Activated CD8-positive, alpha-beta memory T cell treated with anti-CD3 and anti-CD28 coated beads for 24 hours (primary cell): ENCODE results near the gene CD3D.

ENCODE experiments used
- DNase-seq: peaks from one replicate; pipeline ENCODE4 v3.0.0-alpha.2; 2020

Gene CD3D

DNA sequence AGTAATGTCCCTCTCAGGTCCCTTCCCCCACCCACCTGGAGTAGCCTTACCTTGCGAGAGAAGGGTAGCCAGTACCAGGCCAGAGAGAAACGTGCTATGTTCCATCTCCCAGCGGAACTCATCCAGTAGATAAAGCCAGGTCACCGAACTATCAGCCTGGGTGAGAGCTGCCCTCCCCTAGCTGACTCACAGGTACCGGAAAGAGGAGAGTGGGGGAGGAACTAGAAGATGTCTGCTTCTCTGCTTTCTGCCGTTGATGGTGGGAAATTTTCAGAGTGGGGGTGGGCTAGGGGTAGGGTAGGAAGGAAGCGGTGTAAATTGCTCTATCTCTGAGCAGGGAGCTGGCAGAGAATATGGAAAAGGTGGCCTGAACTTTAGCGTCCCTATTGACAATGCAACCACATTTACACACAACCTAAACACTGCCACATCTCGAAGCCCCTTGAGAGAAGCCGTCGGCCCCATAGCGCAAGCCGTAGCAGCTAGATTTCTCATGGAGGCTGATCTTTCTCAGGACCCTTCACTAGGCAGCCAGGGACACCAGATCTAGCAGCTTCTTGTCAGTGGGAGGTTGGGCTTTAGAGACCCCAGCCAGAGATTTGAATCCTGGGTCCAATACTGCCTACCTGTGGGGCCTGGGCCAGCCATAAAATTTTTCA is at the start of gene CD3D:
CD3D (minus strand) TSS at position 203 of the 659 bp plus-strand sequence; CDS start at position 105, 98 bp downstream.
- DNase-seq, result peak; percentile 83

DNA sequence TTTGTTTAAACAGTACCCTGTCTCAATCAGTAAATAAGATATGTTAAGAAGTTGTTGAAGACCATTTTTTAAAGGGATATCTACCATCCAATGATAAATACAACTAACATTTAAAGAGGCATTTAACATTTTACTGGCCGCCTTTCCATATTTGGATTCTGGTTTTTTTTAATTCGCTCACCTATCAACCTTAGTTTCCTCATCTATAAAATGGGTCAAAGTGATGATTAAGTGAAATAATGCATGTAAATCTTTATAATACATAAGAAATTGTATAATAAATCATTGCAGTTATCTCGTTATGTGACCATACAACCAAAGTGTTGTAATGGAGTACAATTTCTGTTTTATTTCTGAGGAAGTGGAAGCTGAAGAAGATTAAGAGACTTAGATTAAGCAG is 41.2 kb upstream of the CD3D start:
- no peak for DNase-seq

DNA sequence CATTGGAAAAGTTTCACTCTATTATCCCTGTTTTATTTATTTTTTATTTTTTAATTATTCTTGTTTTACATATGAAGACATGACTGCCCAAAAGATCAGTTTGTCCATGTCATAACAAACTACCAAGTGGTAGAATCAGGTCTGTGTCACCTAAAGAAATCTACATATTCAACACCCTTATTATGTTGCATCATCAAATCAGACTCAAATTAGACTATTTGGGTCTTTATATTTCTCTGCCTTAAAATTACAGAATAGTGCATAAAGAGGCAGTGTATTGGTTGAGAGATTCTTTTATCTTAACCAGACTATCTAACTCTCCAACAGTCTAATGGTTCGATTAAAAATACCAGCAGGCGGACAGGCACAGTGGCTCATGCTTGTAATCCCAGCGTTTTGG is 40.4 kb upstream of the CD3D start:
- DNase-seq, result no peak

DNA sequence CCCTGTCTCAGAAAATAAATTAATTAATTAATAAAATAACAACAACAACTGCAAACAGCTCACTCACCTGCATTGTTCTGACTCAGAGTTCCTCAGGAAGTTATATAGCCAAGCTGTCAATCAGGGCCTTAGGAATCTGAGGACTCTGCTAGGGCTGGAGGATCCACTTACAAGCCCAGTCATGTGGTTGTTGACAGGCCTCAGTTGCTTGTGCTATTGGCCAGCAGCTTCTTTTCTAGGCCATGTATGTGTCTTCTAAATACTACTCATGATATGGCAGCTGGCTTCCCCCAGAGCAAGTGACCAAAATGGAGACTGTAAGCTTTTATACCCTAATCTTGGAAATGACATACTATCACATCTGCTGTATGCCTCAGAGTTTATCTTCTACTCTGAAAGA is 38.1 kb upstream of the CD3D start:
- DNase-seq, result no peak

DNA sequence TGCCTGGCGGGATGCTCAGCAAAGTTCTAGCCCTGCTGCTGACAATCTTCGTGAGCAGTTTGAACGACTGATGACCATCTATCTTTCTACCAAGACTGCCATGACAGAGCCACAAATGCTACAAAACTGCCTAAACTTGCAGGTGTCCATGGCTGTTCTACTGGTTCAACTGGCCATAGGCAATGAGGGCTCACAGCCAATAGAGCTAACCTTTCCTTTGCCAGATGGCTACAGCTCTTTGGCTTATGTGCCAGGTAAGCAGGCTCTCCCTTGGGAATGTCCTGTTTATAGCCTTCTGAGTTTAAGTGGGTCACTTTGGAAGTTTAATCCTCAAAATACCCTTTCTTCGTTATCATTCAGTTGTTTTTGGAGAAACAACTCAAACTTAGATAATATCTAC is 37.0 kb upstream of the CD3D start:
- no peak for DNase-seq

DNA sequence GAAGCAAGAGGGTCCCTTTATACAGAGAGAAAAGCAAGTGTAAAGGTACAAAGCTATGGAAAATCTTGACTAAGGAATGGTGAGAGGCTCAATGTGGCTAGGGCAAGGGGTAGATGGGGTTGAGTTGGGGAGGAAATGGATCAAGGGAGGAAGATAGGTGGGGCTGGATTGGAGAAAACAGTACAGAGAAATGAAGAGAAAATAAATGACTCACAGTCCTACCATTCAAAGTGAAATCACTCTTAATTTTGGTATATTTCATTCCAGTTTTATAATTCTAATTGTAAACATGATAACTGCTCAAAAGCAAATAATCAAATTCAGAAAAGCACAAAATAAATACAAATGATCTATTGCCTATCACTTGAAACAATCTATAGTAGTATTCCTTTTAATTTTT is 33.5 kb upstream of the CD3D start:
- no peak for DNase-seq

DNA sequence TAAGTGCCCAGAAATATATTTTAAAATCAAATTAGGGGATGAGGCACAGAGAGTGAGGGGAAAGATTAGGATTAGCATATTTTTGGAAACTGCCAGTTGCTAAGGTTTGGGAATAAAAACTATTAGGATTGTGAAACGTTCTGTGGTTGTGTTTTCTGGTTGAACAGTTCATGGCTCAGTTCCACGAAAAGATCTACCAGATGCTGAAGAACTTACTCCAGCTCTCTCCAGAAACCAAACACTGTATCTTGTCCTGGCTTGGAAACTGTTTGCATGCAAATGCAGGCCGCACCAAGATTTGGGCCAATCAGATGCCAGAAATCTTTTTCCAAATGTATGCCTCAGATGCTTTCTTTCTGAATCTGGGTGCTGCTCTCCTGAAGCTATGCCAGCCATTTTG is 32.2 kb upstream of the CD3D start:
- DNase-seq, result no peak

DNA sequence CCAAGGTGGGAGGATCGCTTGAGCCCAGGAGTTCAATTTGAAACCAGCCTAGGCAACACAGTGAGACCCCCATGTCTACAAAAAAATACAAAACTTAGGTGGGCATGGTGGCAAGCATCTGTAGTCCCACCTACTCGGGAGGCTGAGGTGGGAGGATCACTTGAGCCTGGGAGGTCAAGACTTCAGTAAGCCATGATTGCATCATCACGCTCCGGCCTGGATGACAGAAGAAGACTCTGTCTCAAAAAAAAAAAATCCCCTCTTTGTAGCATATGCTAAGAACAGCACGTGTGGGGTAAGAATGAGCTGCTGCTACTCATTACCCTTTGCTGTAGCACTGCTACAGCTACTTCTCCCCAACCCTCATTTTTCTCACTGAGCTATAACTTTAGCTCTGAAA is 31.4 kb upstream of the CD3D start:
- no peak for DNase-seq

DNA sequence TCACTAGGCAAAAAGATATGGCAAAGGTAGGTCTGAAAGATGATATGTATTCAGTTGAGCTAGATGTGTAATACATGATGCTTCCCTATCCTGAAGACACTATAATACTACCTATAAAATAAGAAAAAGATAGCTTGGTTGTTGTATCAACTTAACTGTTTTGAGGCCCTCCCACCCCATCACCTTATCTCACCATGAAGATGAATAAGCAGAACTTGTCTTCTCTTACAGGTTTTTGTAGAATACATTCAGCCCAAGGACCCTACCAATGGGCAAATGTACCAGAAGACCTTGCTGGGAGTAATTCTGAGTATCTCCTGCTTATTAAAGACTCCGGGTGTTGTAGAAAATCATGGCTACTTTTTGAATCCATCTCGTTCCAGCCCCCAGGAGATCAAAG is 30.8 kb upstream of the CD3D start:
- DNase-seq, result no peak

DNA sequence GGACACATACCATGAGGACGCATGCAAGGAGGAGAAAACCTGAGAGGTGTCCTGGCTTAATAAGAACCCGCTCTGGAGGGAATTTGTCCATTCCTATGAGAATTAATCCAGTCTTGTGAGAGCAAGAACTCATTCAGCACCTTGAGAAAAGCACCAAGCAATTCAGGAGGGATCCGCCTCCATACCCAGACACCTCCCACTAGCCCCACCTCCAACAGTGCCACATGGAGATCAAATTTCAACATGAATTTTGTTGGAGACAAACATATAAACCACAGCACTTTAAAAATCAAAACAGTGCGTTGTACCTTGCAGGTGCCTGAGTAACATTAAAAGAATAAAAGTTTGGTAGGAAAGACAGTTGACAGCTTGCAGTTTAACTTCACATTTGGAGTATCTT is 28.3 kb upstream of the CD3D start:
- DNase-seq, result no peak

DNA sequence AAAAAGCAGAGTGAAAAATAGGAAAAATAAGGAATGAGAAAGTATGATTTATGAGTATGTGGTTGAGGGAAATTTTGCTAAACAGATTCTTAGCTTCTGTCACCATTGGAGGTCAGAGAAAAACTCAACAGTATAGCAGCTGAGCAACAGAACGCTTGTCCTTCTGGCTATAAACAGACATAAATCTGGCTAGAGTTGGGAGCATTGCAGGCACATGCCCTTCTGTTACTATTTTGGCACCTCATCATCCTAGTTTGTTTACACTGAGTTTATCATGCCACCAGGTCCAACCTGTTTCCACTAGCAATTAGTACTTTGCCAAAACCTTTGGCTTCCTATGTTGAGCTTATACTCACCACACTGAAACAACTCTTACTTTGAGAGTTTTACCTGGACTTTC is 23.8 kb upstream of the CD3D start:
- no peak for DNase-seq

DNA sequence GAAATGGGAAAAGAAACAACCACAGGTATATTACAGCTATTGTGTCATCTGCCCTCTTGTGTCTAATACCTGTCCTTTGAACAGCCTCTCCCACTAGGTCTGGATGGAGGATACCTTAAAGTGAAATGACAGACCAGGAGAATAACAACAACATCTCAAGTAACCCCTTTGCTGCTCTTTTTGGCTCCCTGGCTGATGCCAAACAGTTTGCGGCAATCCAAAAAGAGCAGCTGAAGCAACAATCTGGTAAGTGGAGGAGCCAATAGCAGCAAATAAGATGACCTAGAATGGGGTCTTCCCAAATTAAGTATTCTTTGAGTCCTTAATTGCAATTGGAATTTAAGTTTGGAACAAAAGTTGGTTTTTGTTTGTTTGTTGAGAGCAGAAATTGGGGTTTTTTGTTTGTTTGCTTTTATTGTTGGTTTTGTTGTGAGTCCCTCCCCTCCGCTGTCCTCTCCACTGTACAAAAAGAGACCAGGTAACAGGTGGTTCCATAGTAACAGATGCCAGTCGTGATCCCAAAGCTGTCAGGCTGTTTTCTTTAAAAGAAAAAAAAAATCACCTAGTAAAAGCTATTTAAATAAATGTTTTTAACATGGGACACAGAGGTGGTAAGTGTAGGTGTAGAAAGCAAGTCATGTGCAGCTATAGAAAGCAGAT is 22.6 kb upstream of the CD3D start:
- DNase-seq, result no peak

DNA sequence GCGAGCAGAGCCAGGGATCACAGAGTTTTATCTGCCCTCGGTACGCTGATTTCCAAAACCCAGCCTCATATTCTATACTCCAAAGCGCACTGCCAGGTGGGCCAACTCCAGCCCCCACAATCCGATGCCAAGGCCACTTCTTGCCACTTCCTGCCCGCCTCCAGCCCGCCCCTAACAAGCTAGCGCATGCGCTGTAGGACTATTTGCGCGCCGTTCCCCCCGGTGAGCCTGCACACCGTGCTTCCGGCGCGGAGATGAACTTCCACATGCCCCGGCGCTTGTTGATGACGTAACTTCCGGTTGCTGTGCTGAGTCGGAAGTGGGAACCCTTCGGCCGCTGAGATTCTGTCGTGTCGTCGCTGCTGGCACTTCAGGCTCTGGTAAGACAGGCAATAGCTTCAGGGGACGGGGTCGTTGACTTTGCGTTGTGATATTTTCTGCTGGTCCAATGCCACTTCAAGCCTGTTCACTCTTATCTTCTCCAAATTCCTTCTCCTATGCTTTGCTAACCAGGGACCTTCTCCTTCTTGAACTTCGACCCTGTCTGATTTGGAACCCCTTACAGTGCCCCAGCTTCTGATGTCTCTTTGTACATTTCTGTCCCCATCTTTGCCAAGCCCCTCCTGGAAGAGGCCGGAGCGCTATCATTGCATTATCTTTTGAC is 16.9 kb upstream of the CD3D start, which contains the start of gene UBE4A:
UBE4A (plus strand) TSS at position 306 of the 664 bp plus-strand sequence. CDS start 5,481 bp downstream, outside the sequence.
- DNase-seq, result peak; percentile 99

DNA sequence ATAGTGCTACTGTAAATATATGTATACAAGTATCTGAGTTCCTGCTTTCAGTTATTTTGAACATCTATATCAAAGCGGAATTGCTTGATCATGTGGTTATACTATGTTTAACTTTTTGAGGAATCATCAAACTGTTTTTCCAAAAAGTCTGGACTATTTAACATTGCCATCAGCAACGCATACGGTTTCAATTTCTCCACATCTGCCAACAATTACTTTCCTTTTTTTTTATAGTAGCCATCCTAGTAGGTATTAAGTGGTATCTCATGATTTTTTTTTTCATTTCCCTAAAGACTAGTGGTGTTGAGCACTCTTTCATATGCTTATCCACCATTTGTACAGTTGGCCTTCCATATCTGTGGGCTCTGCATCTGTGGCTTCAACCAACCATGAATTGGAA is 15.6 kb upstream of the CD3D start:
- DNase-seq, result no peak

DNA sequence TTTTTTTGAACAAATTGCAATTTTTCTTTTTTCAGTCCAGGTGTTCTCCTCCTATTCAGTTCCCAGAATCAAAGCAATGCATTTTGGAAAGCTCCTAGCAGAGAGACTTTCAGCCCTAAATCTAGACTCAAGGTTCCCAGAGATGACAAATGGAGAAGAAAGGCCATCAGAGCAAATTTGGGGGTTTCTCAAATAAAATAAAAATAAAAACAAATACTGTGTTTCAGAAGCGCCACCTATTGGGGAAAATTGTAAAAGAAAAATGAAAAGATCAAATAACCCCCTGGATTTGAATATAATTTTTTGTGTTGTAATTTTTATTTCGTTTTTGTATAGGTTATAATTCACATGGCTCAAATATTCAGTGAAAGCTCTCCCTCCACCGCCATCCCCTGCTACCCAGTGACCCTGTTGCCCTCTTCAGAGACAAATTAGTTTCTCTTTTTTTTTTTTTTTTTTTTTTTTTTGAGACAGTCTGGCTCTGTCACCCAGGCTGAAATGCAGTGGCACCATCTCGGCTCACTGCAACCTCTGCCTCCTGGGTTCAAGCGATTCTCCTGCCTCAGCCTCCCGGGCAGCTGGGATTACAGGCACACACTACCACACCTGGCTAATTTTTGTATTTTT is 10.7 kb upstream of the CD3D start:
- DNase-seq, result no peak

DNA sequence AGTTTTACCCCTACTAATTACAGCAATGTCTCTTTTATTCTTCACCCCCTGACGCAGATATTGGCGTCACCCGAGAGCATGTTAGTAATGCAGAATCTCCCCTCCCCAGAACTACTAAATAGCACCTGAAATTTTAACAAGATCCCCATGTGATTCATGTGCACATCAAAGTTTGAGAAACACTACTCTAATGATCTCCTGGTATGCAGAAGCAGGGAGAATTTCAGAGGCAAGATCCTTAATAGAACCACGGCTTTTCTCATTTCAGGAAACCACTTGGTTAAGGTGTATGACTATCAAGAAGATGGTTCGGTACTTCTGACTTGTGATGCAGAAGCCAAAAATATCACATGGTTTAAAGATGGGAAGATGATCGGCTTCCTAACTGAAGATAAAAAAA is 7.0 kb upstream of the CD3D start:
- DNase-seq, result no peak

DNA sequence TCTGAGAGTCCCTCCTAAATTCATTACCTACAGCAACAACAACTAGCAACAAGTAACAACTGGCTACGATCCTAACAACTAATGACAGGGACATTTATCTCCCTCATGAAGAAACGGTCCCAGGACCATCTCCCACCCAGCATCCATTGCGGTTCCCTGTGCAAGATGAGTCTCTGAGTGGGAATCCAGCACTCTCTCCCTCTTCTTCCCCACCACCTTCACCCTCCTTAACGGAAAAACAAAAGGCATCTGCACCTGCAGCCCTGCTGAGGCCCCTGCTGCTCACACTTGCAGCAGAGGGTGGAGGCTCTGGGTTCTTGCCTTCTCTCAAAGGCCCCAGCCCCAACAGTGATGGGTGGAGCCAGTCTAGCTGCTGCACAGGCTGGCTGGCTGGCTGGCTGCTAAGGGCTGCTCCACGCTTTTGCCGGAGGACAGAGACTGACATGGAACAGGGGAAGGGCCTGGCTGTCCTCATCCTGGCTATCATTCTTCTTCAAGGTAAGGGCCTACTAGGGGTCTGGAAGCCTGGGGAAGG is 1.5 kb upstream of the CD3D start, which contains the start of gene CD3G:
CD3G (plus strand) TSS at position 364 of the 535 bp plus-strand sequence; CDS start at position 444, 80 bp downstream.
- DNase-seq, result peak; percentile 87

DNA sequence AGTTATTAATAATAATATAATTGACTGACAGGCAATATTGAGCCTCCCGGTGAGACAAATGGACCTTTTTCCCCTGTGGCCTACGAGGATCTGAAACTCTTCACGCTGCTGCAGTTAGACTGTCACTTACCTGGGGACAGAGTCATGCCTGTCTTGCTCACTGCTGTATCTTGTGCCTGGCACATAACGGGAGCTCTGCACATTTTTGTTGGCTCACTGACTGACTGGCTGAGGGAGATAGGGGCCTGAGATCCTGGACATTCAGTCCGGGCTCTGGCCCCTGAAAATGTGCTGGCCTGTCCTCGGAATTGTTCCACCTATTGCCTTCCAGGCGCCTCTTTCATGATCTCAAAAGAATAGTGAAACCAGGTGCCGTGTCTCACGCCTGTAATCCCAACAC is 743 bp upstream of the CD3D start:
- peak; percentile 74 for DNase-seq

DNA sequence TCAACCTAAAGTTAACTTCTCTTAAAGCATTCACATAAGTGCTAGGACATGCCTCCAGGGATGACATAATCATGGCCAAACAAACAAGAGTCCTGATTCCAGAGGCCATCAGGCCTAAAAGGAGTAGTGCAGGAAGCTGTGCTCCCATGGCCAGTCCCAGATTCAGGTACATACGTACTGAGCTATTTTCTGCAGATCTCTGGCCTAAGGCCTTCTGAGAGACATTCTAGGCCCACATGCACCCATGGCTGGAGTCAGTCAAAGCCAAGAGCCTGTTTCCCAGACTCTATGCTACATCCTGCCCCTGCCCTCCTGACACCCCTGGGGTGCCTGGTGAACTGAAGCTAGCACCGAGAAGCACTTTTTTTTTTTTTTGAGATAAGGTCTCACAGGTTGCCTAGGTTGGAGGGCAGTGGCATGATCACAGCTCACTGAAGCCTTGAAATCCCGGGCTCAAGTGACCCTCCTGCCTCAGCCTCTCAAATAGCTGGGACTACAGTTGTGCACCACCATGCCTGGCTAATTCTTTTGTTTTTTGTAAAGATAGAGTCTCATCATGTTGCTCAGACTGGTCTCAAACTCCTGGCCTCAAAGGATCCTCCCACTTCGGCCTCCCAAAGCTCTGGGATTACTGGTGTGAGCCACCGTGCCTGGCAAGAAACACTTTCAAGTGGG is 553 bp downstream of the CD3D start:
- DNase-seq, result no peak

DNA sequence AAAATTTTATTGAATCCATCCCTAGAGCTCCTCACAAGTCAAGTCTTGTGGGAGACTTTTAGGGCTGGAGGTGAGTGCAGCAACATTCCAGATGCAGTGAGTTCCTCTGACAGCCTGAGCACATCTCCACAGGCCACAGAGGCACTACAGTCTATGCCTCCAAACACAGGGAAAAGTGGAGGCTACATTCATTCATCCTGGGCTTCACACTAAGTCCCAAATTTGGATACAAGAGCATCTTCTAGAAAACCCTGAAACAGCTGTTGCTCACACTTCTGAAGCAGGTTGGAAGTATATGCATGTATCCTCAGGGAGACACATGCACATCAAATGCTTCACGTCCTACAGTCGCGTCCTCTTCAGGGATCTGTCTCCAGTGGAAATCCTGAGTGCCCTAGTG is 1.2 kb downstream of the CD3D start:
- DNase-seq, result no peak

DNA sequence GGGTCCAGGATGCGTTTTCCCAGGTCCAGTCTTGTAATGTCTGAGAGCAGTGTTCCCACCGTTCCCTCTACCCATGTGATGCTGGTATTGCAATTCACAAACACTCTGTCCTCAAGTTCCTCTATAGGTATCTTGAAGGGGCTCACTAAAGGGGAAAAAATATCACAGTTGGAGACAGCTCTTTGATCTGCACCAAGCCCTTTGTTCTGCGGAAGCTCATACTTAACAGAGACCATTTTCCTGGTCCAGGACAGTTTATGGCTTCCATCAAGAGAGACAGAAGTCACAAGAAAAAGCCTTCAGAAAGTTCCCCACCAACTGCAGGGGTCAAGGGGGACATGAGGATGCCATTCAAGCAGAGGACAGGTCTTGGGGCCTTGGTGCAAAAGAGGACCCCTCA is 2.1 kb downstream of the CD3D start:
- DNase-seq, result no peak

DNA sequence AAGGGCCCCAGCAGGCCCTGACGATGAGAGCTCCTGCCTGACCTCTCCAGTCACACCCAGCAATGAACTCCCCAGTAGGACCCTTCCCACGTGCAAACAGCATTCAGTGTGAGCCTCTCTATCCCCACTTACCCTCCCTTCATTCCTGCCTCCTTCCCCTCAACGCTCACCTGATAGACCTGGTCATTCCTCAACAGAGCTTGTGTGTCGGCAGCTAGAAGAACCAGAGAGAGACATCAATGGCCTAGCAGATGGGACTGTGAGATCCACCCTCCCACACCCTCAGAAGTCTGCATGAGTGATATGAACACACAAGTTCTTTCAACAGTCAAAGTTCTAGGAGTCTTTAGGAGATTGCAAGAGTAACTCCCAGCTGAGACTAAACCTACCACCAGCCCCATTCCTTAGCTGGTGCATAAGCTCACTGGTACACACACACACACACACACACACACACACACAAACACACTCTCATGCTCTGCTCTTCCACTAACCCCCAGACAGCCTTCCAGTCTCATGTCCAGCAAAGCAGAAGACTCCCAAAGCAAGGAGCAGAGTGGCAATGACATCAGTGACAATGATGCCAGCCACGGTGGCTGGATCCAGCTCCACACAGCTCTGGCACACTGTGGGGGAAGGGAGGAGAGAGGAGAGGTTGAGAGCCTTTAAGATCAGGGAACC is 3.1 kb downstream of the CD3D start:
- peak; percentile 74 for DNase-seq
